Measurements from ENCODE around the gene MTA3.

- TF ChIP-seq POLR2A (IDR thresholded peaks at IDR 0.05) (no peak), CTCF (IDR thresholded peaks at IDR 0.05) (no peak), POLR2AphosphoS5 (IDR thresholded peaks at IDR 0.05) (no peak), EP300 (IDR thresholded peaks at IDR 0.05) (no peak)
Observed at GRCh38 chr2:42800981-42801380, 232.5 kb downstream of the MTA3 start.

Data from upper lobe of left lung (tissue), 4 donors.